Thyroid gland (tissue), 4 donors: ENCODE measurements around the gene PMFBP1. TPM values are rescaled to one million over a fixed set of nuclear protein-coding genes. Genes with fewer than 3 reads are reported as not detected.

Experiments used
- DNase-seq, 2 donors: peaks; one replicate each; pipeline ENCODE4 v3.0.0-alpha.2; 2019
- H3K27ac ChIP-seq, 3 donors: fragments of 200-600 bp; sonication (generic); 1 replicate in 2 of 3; 2 replicates in 1 of 3; pipeline ENCODE4 v1.5.1; 2016 to 2019; ENCODE audit warnings: mild to moderate bottlenecking in 1 of 3, moderate library complexity in 1 of 3
- H3K27me3 ChIP-seq: fragments of 200-600 bp; sonication (generic); one replicate; pipeline ENCODE4 v1.5.1; 2019
- H3K36me3 ChIP-seq, 2 donors: fragments of 200-600 bp; sonication (generic); one replicate each; pipeline ENCODE4 v1.5.1; 2016 to 2019
- H3K4me1 ChIP-seq, 2 donors: fragments of 200-600 bp; sonication (generic); one replicate each; pipeline ENCODE4 v1.5.1; 2017 to 2019
- H3K4me3 ChIP-seq, 3 donors: fragments of 200-600 bp; sonication (generic); replicated peaks in 1 of 3; 1 replicate in 2 of 3; 2 replicates in 1 of 3; pipeline ENCODE4 v1.5.1; 2016; ENCODE audit warnings: mild to moderate bottlenecking in 1 of 3
- H3K9me3 ChIP-seq: fragments of 200-600 bp; sonication (generic); one replicate; pipeline ENCODE4 v1.5.1; 2017
- POLR2A ChIP-seq, 2 donors: fragments of 450-650 bp; IDR thresholded peaks; one replicate each; pipeline ENCODE4 v1.6.1; 2017; ENCODE audit warnings: antibody characterized with exemption in 2 of 2, mild to moderate bottlenecking in 2 of 2, moderate library complexity in 1 of 2
- WGBS, 2 donors: methylation state at CpG; one replicate each; pipeline ENCODE4 v1.1.5; 2017; 5-methylcytosine and 5-hydroxymethylcytosine counted together
- intact Hi-C: fragments of 100-400 bp; cut with DNase I; formaldehyde crosslinking; loops from one replicate; pipeline ENCODE4 v1.15.1; 2023
- total RNA-seq, 4 donors: library from RNA; depleted of rRNA; stranded (reverse); fragments of >200 nt; gene quantifications; one replicate each; pipeline ENCODE4 v1.2.3, GENCODE V29; 2016
- TF ChIP-seq, protein P1 (sequence below), 6 experiments: fragments of 200-600 bp in 3 of 6; fragments of 450-650 bp in 3 of 6; sonication (generic) in 3 of 6; IDR thresholded peaks; one replicate each; pipeline ENCODE4 v1.5.1; 2016 to 2019; ENCODE audit warnings: antibody characterized with exemption in 6 of 6, mild to moderate bottlenecking in 2 of 6, inconsistent platforms in 1 of 6, moderate library complexity in 1 of 6

The PMFBP1 gene
- total RNA-seq, 4 donors from 2014 or later = 0.54 to 0.88 (median 0.67) TPM; not detected in 1

DNA sequence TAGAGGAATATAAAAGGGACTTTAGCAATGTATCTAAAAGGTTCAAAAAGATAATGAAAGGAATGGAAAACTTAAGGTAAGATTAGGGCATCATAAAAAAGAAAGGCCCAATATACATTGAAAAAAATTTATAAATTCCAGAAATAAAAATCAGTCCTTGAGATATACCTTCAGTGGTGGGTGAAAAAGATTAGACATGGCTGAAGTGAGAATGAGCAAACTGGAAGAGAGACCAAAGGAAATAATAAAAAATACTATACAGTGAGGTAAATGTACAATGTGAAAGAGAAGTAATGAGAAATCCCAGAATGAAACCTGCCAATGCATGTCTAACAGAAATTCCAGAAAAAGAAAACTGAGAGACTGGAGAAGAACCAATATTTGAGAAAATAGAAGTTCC, 42.9 kb upstream of the PMFBP1 start:
- H3K4me3 ChIP-seq = no peak overlapping the region
- H3K27me3 ChIP-seq = no peaks in the 10 kb centered on the region
- H3K36me3 ChIP-seq = no peaks in the 10 kb centered on the region
- TF ChIP-seq, protein P1, sequence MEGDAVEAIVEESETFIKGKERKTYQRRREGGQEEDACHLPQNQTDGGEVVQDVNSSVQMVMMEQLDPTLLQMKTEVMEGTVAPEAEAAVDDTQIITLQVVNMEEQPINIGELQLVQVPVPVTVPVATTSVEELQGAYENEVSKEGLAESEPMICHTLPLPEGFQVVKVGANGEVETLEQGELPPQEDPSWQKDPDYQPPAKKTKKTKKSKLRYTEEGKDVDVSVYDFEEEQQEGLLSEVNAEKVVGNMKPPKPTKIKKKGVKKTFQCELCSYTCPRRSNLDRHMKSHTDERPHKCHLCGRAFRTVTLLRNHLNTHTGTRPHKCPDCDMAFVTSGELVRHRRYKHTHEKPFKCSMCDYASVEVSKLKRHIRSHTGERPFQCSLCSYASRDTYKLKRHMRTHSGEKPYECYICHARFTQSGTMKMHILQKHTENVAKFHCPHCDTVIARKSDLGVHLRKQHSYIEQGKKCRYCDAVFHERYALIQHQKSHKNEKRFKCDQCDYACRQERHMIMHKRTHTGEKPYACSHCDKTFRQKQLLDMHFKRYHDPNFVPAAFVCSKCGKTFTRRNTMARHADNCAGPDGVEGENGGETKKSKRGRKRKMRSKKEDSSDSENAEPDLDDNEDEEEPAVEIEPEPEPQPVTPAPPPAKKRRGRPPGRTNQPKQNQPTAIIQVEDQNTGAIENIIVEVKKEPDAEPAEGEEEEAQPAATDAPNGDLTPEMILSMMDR (IDR thresholded peaks at IDR 0.05) = no peak
- TF ChIP-seq POLR2A (IDR thresholded peaks at IDR 0.05) = no peak
- no peaks in the 10 kb centered on the region for H3K4me1 ChIP-seq
- H3K27ac ChIP-seq = no peak overlapping the region
- H3K9me3 ChIP-seq = no peaks in the 10 kb centered on the region
- intact Hi-C loops = no loop called here
- no peak for DNase-seq

GRCh38 chr16:72211110-72211509, 39.2 kb upstream of the PMFBP1 start:
- H3K4me3 ChIP-seq = no peak overlapping the region
- intact Hi-C loops = no loop called here
- H3K4me1 ChIP-seq = no peaks in the 10 kb centered on the region
- H3K27ac ChIP-seq = no peak overlapping the region
- TF ChIP-seq POLR2A (IDR thresholded peaks at IDR 0.05) = no peak
- TF ChIP-seq, protein P1 (IDR thresholded peaks at IDR 0.05) = no peak
- no peak for DNase-seq
- H3K9me3 ChIP-seq = no peaks in the 10 kb centered on the region
- no peaks in the 10 kb centered on the region for H3K27me3 ChIP-seq
- H3K36me3 ChIP-seq = no peaks in the 10 kb centered on the region

- DNase-seq = no peak
- Histone ChIP-seq H3K4me3 (no peak overlapping the region), H3K36me3 (no peaks in the 10 kb centered on the region), H3K27me3 (no peaks in the 10 kb centered on the region), H3K27ac (no peak overlapping the region), H3K4me1 (no peaks in the 10 kb centered on the region), H3K9me3 (no peaks in the 10 kb centered on the region)
- TF ChIP-seq POLR2A (IDR thresholded peaks at IDR 0.05) = no peak
- TF ChIP-seq, protein P1 (IDR thresholded peaks at IDR 0.05) = no peak
- intact Hi-C loops = no loop called here
- WGBS, 2 donors = 83 to 88% methylated on average over 3 of the region's 3 CpGs
These were observed 38.6 kb upstream of the PMFBP1 start for GRCh38 chr16:72210555-72210954.

GRCh38 chr16:72210072-72210471, 38.1 kb upstream of the PMFBP1 start:
- H3K4me3 ChIP-seq = no peak overlapping the region
- intact Hi-C loops = no loop called here
- DNase-seq = no peak
- no peaks in the 10 kb centered on the region for H3K4me1 ChIP-seq
- H3K27ac ChIP-seq = no peak overlapping the region
- WGBS, 2 donors = 95 to 99% methylated on average over 3 of the region's 3 CpGs
- H3K27me3 ChIP-seq = no peaks in the 10 kb centered on the region
- TF ChIP-seq, protein P1 (IDR thresholded peaks at IDR 0.05) = no peak
- TF ChIP-seq POLR2A (IDR thresholded peaks at IDR 0.05) = no peak
- H3K36me3 ChIP-seq = no peaks in the 10 kb centered on the region
- H3K9me3 ChIP-seq = no peaks in the 10 kb centered on the region

DNA sequence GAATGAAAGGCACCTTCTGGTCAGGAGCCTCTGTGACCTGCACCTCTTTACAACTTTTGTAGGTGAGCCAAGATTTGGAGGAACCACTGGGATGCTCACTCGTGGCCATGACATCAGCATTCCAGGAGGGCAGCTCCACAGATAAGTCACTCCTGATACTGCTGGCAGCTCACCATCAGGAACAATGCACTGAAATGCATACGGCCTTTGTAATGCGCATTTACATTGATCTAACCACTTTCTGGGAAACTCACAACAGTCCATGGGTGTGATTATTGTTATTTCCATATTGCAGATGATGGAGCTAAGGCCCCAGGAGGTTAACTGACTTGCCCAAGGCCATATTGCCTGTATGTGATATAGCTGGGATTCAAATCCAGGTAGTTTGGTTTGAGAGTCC, 34.3 kb upstream of the PMFBP1 start:
- WGBS, 2 donors = 90 to 93% methylated on average over 3 of the region's 3 CpGs
- no peak overlapping the region for H3K4me3 ChIP-seq
- no peaks in the 10 kb centered on the region for H3K4me1 ChIP-seq
- H3K27me3 ChIP-seq = no peaks in the 10 kb centered on the region
- TF ChIP-seq, protein P1 (IDR thresholded peaks at IDR 0.05) = no peak
- no peak for TF ChIP-seq POLR2A (IDR thresholded peaks at IDR 0.05)
- no peak overlapping the region for H3K27ac ChIP-seq
- intact Hi-C loops = no loop called here
- H3K36me3 ChIP-seq = no peaks in the 10 kb centered on the region
- H3K9me3 ChIP-seq = no peaks in the 10 kb centered on the region
- no peak for DNase-seq
